Natural killer cell (primary cell): ENCODE results near the gene KCNA3. TPM values are rescaled to one million over a fixed set of nuclear protein-coding genes. Genes with fewer than 3 reads are reported as not detected.
A peak's percentile ranks its signal among the peaks of the same experiment; 100 is the strongest.

Source experiments
- ATAC-seq, 3 donors: fragments of 150-1000 bp in 2 of 3; fragments of 200-7000 bp in 1 of 3; cut with Tn5 transposase; 1 replicate in 1 of 3; 2 replicates in 2 of 3; pipeline ENCODE4 v1.10.0; 2021; ENCODE audit warnings: mild to moderate bottlenecking in 2 of 3, moderate library complexity in 2 of 3
- DNase-seq, 2 donors: peaks; one replicate each; pipeline versions ENCODE4 v3.0.0 to v3.0.0-alpha.2; 2013 to 2021; ENCODE audit warnings: mixed read lengths in 1 of 2
- H3K27ac ChIP-seq: one replicate; pipeline ENCODE4 v1.5.1; 2013; ENCODE audit warnings: mild to moderate bottlenecking, low read length
- H3K27me3 ChIP-seq: one replicate; pipeline ENCODE4 v1.6.1; 2013; ENCODE audit warnings: low read length; ENCODE audit not compliant: control insufficient read depth, insufficient read depth
- H3K36me3 ChIP-seq: one replicate; pipeline ENCODE4 v1.6.1; 2013; ENCODE audit warnings: low read length; ENCODE audit not compliant: control insufficient read depth, insufficient read depth
- H3K4me1 ChIP-seq: one replicate; pipeline ENCODE4 v1.6.1; 2013; ENCODE audit warnings: low read length; ENCODE audit not compliant: control insufficient read depth, insufficient read depth
- H3K4me3 ChIP-seq: one replicate; pipeline ENCODE4 v1.5.1; 2013; ENCODE audit warnings: low read length
- H3K9me3 ChIP-seq: one replicate; pipeline ENCODE4 v1.6.1; 2013; ENCODE audit warnings: low read length; ENCODE audit not compliant: control insufficient read depth, insufficient read depth
- H3K27ac Mint-ChIP-seq, 2 donors: one replicate each; pipeline ENCODE4 v1.8.0; 2022; ENCODE audit warnings: mild to moderate bottlenecking in 2 of 2, mixed read lengths in 2 of 2, moderate library complexity in 1 of 2
- H3K27me3 Mint-ChIP-seq, 2 donors: one replicate each; pipeline ENCODE4 v1.8.0; 2022; ENCODE audit warnings: low read depth in 2 of 2, mixed read lengths in 2 of 2
- H3K36me3 Mint-ChIP-seq: one replicate; pipeline ENCODE4 v1.8.0; 2022; ENCODE audit warnings: mixed read lengths
- H3K4me1 Mint-ChIP-seq, 2 donors: one replicate each; pipeline ENCODE4 v1.8.0; 2022; ENCODE audit warnings: mixed read lengths in 2 of 2
- H3K4me3 Mint-ChIP-seq: one replicate; pipeline ENCODE4 v1.8.0; 2022; ENCODE audit warnings: mild to moderate bottlenecking, moderate library complexity, mixed read lengths
- H3K9me3 Mint-ChIP-seq, 2 donors: one replicate each; pipeline ENCODE4 v1.8.0; 2022; ENCODE audit warnings: mixed read lengths in 2 of 2
- CTCF ChIP-seq: fragments of 200-600 bp; IDR thresholded peaks from one replicate; pipeline ENCODE4 v1.8.0; 2022; ENCODE audit warnings: antibody characterized with exemption
- WGBS: methylation state at CpG from one replicate; pipeline ENCODE4 v1.1.7; 2013; ENCODE audit warnings: missing lambda C conversion rate; ENCODE audit not compliant: insufficient coverage; 5-methylcytosine and 5-hydroxymethylcytosine counted together
- intact Hi-C: fragments of 100-400 bp; cut with micrococcal nuclease; formaldehyde crosslinking; loops from one replicate; pipeline ENCODE4 v1.14.2; 2022
- total RNA-seq, 4 donors: library from RNA; stranded (reverse); fragments of 120-200 nt in 1 of 4; gene quantifications; one replicate each; pipeline versions ENCODE4 v1.2.3 to v1.2.4, GENCODE V29; 2013 to 2022

Gene KCNA3
- total RNA-seq, 3 donors from 2014 or later (not counting 1 experiment from before 2014, with no cell fraction given), result 19.7 to 36.2 (median 30.3) TPM

GRCh38 chr1:110639724-110640386, 34.9 kb downstream of the KCNA3 start:
- Histone ChIP-seq H3K27ac (no peak overlapping the region), H3K4me1 (peaks cover 77% of the 10 kb centered on the region), H3K9me3 (no peaks in the 10 kb centered on the region), H3K36me3 (no peaks in the 10 kb centered on the region), H3K27me3 (no peaks in the 10 kb centered on the region), H3K4me3 (no peak overlapping the region)
- 93% methylated on average over 2 of the region's 2 CpGs for WGBS
- Mint-ChIP-seq H3K27ac (peak overlapping the region in 1 of 2 donors; percentile 30), H3K27me3 (no peaks in the 10 kb centered on the region), H3K36me3 (no peaks in the 10 kb centered on the region), H3K4me3 (peak overlapping the region; percentile 29), H3K4me1 (peaks cover 73 to 76% of the 10 kb centered on the region in 2 donors), H3K9me3 (peaks cover 2 to 6% of the 10 kb centered on the region in 2 donors)
- TF ChIP-seq CTCF, result no peak
- ATAC-seq (no peak), DNase-seq (peak in 1 of 2 donors; percentile 12)
- intact Hi-C loops, result no loop called here

DNA sequence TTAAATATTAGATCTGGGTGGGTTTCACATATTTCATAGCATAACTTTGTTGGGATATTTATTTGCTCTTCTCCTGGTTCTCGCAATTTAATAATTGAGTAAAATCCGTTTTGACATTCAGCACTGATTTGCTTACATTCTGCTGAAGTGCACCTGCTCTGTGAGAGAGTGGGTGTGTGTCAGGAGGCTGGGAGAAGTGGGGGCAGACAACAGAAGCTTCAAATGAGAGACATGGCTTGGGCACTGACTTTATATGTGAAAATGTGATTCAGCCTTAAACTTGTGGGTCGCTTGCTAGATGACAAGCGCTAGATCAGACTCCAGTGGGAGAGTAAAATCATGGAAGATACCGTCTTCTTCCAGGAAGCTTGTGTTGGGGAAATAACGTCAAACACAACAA, 36.2 kb downstream of the KCNA3 start:
- H3K4me3 Mint-ChIP-seq, result no peak overlapping the region

DNA sequence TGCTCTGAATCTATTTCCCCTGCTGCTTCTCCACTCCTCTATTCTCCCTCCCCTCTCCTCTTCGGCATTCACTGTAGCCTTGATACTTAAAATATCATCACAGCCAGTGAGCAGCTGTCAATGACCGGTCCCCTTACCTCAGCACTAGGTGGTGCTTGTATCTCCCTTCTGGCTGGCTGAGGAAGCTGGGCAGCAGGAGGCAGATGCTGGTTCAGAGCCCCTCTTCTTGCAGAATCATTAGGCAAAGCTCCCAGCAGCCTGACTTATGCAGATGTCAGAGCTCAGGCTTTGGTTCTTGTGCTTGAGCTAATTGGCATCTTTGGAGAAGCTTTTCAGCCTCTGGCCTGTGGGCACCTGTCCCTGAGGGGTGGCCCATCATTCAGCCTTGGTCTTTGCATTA, 36.7 kb downstream of the KCNA3 start:
- H3K9me3 Mint-ChIP-seq, result peaks cover 2 to 6% of the 10 kb centered on the region in 2 donors
- 82% methylated on average over 2 of the region's 2 CpGs for WGBS

More for the DNA sequence above, 36.2 kb downstream of the KCNA3 start:
- TF ChIP-seq CTCF, result no peak
- no peaks in the 10 kb centered on the region for H3K27me3 Mint-ChIP-seq
- H3K9me3 ChIP-seq, result no peaks in the 10 kb centered on the region
- peak in 1 of 2 donors; percentile 11 for DNase-seq
- WGBS, result 91% methylated on average over 6 of the region's 6 CpGs
- H3K27me3 ChIP-seq, result no peaks in the 10 kb centered on the region
- intact Hi-C loops, result no loop called here
- H3K27ac ChIP-seq, result no peak overlapping the region
- peaks cover 80% of the 10 kb centered on the region for H3K4me1 ChIP-seq
- ATAC-seq, result no peak
- H3K4me3 ChIP-seq, result no peak overlapping the region
- no peak overlapping the region for H3K27ac Mint-ChIP-seq
- no peaks in the 10 kb centered on the region for H3K36me3 Mint-ChIP-seq
- H3K36me3 ChIP-seq, result no peaks in the 10 kb centered on the region
- peaks cover 74 to 76% of the 10 kb centered on the region in 2 donors for H3K4me1 Mint-ChIP-seq
- H3K9me3 Mint-ChIP-seq, result peaks cover 2 to 6% of the 10 kb centered on the region in 2 donors

More for the DNA sequence above, 36.7 kb downstream of the KCNA3 start:
- no peak for TF ChIP-seq CTCF
- no peaks in the 10 kb centered on the region for H3K27me3 Mint-ChIP-seq
- Histone ChIP-seq H3K27me3 (no peaks in the 10 kb centered on the region), H3K4me3 (no peak overlapping the region), H3K4me1 (peaks cover 80% of the 10 kb centered on the region), H3K36me3 (no peaks in the 10 kb centered on the region), H3K9me3 (no peaks in the 10 kb centered on the region), H3K27ac (no peak overlapping the region)
- H3K27ac Mint-ChIP-seq, result no peak overlapping the region
- H3K4me1 Mint-ChIP-seq, result peaks cover 71 to 78% of the 10 kb centered on the region in 2 donors
- ATAC-seq (no peak), DNase-seq (peak in 1 of 2 donors; percentile 38)
- intact Hi-C loops, result no loop called here
- no peaks in the 10 kb centered on the region for H3K36me3 Mint-ChIP-seq
- no peak overlapping the region for H3K4me3 Mint-ChIP-seq
